ENCODE data around the gene MYOF. TPM values are rescaled to one million over a fixed set of nuclear protein-coding genes. Genes with fewer than 3 reads are reported as not detected.
A peak's percentile ranks its signal among the peaks of the same experiment; 100 is the strongest.

MYOF gene
- polyA plus RNA-seq, 3 donors, result 9.7 to 29.1 (median 14.5) TPM

DNA sequence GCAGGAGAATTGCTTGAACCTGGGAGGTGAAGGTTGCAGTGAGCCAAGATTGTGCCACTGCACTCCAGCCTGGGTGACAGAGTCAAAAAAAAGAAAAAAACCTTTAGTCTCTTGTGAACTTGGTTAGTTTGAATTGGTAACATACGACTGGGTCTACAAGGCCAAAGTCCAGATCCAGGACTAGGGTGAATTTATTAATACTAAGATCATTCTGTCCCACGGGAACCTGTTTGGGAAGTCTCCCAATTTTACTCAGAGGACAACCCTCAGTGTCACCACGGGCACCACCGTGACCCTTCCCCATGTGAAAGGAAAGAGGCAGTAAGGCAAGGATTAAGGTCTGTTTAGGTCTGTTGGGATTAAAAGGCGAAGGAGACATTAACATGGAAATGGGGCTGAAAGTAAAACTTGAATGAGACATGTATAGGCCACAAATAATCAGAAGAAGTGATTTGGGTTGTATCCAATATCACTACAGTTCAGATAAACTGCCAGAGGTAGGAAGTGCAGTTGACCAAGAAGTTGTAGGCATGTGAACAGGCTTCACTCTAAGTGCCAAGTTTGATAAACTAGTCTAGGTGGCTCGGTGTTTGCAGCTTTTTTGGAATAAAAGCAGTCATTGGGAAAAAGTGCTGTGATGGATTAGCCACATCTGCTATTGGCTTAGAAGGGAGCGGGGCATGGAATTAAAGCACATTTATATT lies 30.7 kb downstream of the MYOF start:
- Histone ChIP-seq H3K27ac (ENCODE audit: low read depth in 1 of 2, low read length in 2 of 2) (no peak overlapping the region), H3K9me3 (replicated peaks in 1 of 2; ENCODE audit: control insufficient read depth in 1 of 2, insufficient read depth in 1 of 2, low read length in 2 of 2) (no peaks in the 10 kb centered on the region)
- no peak overlapping the region for H3K4me3 Mint-ChIP-seq

DNA sequence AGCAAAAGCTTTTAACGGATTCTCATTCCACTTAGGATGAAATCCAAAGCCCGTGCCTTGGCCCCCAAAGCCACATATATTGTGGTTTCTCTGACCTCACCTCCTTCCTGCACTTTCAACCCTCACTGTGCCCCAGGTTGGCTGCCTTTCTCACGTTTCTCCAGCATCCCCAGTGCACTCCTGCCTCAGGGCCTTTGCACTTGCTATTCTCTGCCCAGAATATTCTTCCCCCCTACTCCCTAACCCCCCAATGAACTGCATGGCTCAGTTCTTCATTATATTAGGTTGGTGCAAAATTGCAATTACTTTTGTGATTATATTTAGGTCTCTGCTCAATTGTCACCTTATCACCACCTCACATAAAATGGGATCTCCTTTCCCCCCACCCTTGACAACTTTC lies 34.2 kb downstream of the MYOF start:
- no peak overlapping the region for H3K9ac ChIP-seq (ENCODE audit: insufficient read depth, low read length, poor library complexity, severe bottlenecking)
- WGBS (ENCODE audit: insufficient coverage), result 10% methylated on average over 2 of the region's 3 CpGs
- H3K9me3 ChIP-seq (replicated peaks in 1 of 2; ENCODE audit: control insufficient read depth in 1 of 2, insufficient read depth in 1 of 2, low read length in 2 of 2), result no peaks in the 10 kb centered on the region
- peaks cover 6% of the 10 kb centered on the region for H4K20me1 ChIP-seq (ENCODE audit: insufficient read depth, low read length)
- H3K36me3 ChIP-seq (replicated peaks in 1 of 2; ENCODE audit: control insufficient read depth in 1 of 2, insufficient read depth in 2 of 2, low read length in 2 of 2), result peaks cover 22 to 89% of the 10 kb centered on the region in 2 donors
- Mint-ChIP-seq H3K27ac (peak overlapping the region in 2 of 7 donors; percentile 32 to 37), H3K4me3 (no peak overlapping the region), H3K27me3 (ENCODE audit: low read depth in 3 of 3) (no peaks in the 10 kb centered on the region), H3K9me3 (peaks cover 0 to 3% (median 0%) of the 10 kb centered on the region in 7 donors), H3K36me3 (peaks cover 69 to 87% of the 10 kb centered on the region in 2 donors), H3K4me1 (peaks cover 16% of the 10 kb centered on the region)
- DNase-seq, result no peak
- TF ChIP-seq, protein P1, sequence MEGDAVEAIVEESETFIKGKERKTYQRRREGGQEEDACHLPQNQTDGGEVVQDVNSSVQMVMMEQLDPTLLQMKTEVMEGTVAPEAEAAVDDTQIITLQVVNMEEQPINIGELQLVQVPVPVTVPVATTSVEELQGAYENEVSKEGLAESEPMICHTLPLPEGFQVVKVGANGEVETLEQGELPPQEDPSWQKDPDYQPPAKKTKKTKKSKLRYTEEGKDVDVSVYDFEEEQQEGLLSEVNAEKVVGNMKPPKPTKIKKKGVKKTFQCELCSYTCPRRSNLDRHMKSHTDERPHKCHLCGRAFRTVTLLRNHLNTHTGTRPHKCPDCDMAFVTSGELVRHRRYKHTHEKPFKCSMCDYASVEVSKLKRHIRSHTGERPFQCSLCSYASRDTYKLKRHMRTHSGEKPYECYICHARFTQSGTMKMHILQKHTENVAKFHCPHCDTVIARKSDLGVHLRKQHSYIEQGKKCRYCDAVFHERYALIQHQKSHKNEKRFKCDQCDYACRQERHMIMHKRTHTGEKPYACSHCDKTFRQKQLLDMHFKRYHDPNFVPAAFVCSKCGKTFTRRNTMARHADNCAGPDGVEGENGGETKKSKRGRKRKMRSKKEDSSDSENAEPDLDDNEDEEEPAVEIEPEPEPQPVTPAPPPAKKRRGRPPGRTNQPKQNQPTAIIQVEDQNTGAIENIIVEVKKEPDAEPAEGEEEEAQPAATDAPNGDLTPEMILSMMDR (IDR thresholded peaks at IDR 0.05), result no peak
- peaks cover 1 to 7% of the 10 kb centered on the region in 2 donors for H3K4me1 ChIP-seq (ENCODE audit: control insufficient read depth in 1 of 2, insufficient read depth in 2 of 2, low read length in 2 of 2)
- no peak overlapping the region for H3K4me2 ChIP-seq (replicated peaks; ENCODE audit: extremely low read depth, low read length, poor library complexity, severe bottlenecking)
- intact Hi-C loops (cut with micrococcal nuclease), result loop anchor here in 1 of 2 donors (5.0 kb wide), 1 partner anchor 34 kb away; the partner anchor contains the start of gene MYOF
- H3K79me2 ChIP-seq (ENCODE audit: insufficient read depth, low read length), result peaks cover 4% of the 10 kb centered on the region
- no peaks in the 10 kb centered on the region for H3K27me3 ChIP-seq (ENCODE audit: control insufficient read depth in 2 of 2, insufficient read depth in 2 of 2, low read length in 2 of 2)
- no peak overlapping the region for H3K4me3 ChIP-seq (replicated peaks in 1 of 3; ENCODE audit: low read depth in 2 of 3, low read length in 3 of 3)
- H2AFZ ChIP-seq (ENCODE audit: insufficient read depth, low read depth, low read length, poor library complexity, severe bottlenecking), result no peak overlapping the region
- H3K27ac ChIP-seq (ENCODE audit: low read depth in 1 of 2, low read length in 2 of 2), result no peak overlapping the region

More for the DNA sequence above, 30.7 kb downstream of the MYOF start:
- H3K4me2 ChIP-seq (replicated peaks; ENCODE audit: extremely low read depth, low read length, poor library complexity, severe bottlenecking), result no peak overlapping the region
- Mint-ChIP-seq H3K36me3 (peaks cover 75 to 86% of the 10 kb centered on the region in 2 donors), H3K4me1 (peaks cover under 1% of the 10 kb centered on the region), H3K27me3 (ENCODE audit: low read depth in 3 of 3) (no peaks in the 10 kb centered on the region), H3K9me3 (no peaks in the 10 kb centered on the region), H3K27ac (no peak overlapping the region)
- H3K9ac ChIP-seq (ENCODE audit: insufficient read depth, low read length, poor library complexity, severe bottlenecking), result no peak overlapping the region
- WGBS (ENCODE audit: insufficient coverage), result 67% methylated on average over 3 of the region's 7 CpGs
- H3K4me3 ChIP-seq (replicated peaks in 1 of 3; ENCODE audit: low read depth in 2 of 3, low read length in 3 of 3), result no peak overlapping the region
- H3K4me1 ChIP-seq (ENCODE audit: control insufficient read depth in 1 of 2, insufficient read depth in 2 of 2, low read length in 2 of 2), result no peaks in the 10 kb centered on the region
- no peak for DNase-seq
- no peaks in the 10 kb centered on the region for H3K27me3 ChIP-seq (ENCODE audit: control insufficient read depth in 2 of 2, insufficient read depth in 2 of 2, low read length in 2 of 2)
- TF ChIP-seq, protein P1 (IDR thresholded peaks at IDR 0.05), result no peak
- peaks cover 38 to 84% of the 10 kb centered on the region in 2 donors for H3K36me3 ChIP-seq (replicated peaks in 1 of 2; ENCODE audit: control insufficient read depth in 1 of 2, insufficient read depth in 2 of 2, low read length in 2 of 2)
- intact Hi-C loops (cut with micrococcal nuclease), result no loop called here
- H4K20me1 ChIP-seq (ENCODE audit: insufficient read depth, low read length), result no peaks in the 10 kb centered on the region
- H2AFZ ChIP-seq (ENCODE audit: insufficient read depth, low read depth, low read length, poor library complexity, severe bottlenecking), result no peak overlapping the region
- H3K79me2 ChIP-seq (ENCODE audit: insufficient read depth, low read length), result no peaks in the 10 kb centered on the region
